NCI-H82 (cell line): ENCODE results near the gene BAIAP2L1.

ENCODE experiments used
- DNase-seq: peaks from one replicate; lab custom pipeline; 2025; lab: John Stamatoyannopoulos, UW

The BAIAP2L1 gene

DNA sequence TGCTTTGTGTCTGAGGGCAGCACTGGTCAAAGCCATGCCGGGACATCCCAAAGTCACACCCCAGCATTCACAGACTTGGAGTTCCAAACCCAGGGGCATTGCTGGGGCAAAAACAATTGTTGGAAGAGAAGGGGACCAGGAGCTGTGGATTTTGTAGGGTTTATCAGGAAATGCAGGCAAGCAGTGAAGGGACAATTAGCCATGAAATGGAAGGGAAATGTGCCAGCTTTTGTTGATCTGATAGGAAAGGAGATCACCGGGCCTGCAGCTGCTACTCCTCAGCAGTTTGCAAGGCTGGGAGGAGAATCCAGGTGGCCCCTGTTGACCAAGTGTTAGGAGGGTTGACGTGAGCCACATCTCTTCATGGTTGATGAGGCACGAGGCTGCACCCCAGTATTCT is 122.0 kb downstream of the BAIAP2L1 start:
- no peak for DNase-seq

DNA sequence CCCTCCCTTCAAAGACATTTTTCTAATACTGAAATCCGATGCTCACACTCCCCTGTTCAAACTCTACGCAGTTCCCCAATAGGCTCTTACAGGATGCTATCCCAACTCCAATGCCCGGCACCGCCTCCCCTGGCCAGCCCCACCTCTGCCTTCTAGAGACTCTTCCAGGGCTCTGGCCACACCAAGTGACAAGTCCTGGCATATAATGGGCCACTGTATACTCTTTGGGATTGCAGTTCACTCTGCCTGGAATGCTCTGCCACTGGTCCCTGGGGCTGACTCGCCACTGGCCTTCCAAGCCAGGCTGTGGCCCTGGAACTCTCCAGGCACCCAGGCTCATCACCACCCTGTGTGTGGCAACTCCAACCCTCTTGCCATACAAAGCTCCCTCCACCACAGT is 122.5 kb downstream of the BAIAP2L1 start:
- no peak for DNase-seq

DNA sequence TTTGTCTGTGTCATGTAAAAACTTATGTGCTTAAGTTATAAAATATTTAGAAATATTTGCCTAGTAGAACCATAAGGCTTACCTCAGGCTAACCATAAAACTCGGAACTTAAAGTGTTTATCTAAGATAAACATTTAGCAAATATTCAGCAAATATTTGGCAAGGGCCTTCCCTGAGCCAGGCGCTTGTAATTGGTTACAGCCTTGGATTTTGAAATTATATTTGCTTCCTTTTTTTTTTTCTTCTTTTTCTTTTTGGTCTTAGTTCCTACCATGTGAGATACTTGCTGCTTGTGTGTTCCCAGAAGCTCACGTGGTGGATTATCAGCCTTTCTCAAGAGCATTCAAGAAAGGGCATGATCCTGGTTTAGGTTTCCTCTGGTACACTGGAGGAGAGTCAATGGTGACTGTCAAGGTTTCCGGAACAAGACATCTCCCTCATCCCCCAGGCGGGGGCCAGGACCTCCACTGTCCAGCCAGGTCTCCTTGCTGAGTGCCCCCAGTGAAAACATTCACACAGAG is 124.6 kb downstream of the BAIAP2L1 start:
- DNase-seq, result no peak

DNA sequence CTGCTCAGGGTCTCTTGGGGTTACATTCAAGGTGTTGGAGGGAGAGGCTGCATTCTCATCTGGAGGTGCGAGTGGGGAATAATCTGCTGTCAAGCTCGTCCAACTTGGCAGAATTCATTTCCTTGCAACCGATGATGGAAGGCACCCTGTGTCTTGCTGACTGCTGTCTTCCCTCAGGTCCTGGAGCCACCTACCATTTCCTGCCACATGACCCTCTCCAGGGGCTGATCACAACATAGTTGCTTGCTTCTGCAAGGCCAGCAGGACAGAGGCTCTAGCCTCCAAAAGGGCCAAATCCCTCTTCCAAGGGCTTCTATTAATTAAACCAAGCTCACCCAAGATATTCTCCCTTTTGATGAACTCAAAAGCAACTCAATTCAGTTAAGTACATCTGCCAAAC is 133.6 kb downstream of the BAIAP2L1 start:
- no peak for DNase-seq

DNA sequence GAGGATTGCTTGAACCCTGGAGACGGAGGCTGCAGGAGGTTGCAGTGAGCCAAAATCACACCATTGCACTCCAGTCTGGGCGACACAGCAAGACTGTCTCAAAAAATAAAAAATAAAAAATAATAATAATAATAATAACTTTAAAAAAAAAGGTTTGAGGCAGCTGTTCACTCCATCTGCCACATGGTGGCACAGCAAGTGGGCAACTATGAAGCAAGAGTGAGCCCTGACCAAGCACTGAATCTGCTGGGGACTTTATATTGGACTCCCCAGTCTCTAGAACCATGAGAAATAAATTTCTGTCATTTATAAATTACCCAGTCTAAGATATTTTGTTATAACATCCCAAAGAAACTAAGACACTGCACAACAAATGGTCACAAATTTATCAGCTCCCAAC is 134.1 kb downstream of the BAIAP2L1 start:
- DNase-seq, result no peak

DNA sequence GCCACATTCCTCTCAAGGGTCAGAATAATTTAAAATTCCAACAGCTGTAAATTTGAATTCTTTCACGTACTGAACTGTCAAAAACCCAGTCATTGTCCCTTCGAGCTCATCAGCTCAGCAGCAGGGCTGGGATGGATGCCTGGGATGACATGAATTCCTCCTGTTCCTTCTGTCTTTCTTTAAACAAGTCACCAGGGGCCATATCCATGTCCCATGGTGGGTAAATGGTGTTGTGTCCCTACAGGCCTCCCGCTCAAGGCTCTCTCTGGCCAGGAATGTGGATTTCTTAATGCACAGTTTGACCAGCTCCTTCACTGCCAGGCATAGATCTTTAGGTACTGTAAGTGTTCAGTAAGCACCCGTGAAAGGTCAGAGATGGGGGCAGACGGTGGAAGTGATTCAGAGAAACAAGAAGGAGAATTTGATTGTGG is 135.0 kb downstream of the BAIAP2L1 start:
- DNase-seq, result no peak

DNA sequence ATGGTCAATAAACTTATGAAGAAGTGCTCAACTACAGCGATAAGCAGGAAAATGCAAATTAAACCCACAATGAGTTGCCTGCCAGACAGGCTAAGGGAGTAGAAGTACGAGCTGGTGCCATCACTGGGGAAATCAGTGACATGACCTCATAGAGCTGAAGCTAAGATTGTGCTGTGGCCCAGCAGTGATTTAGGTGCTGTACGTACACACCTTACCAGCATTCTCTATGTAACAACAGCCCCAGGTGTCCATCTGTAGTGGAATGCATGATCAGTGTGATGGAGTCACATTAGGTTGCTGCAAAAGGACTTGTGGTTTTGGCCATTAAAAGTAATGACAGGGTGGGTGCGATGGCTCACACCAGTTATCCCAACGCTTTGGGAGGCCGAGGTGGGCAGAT is 143.2 kb downstream of the BAIAP2L1 start:
- DNase-seq, result no peak

DNA sequence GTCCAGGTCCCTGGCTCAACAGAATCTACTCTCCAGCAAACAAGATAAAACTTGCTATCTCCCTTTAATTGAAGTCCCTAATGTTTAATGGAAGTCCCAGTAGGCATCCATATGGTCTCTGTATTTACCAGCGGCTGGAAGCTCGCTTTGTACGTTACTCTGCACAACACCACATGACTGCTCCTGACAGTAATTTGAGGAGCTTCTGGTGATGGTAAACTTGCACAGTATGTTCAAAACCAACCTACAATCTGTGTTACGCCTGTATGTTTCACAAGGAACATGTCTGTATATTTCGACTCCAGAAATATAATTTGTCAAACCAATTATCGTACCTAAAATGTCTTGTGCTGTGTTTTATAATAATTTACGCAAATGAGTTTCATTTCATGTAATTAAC is 144.5 kb downstream of the BAIAP2L1 start:
- DNase-seq, result no peak

DNA sequence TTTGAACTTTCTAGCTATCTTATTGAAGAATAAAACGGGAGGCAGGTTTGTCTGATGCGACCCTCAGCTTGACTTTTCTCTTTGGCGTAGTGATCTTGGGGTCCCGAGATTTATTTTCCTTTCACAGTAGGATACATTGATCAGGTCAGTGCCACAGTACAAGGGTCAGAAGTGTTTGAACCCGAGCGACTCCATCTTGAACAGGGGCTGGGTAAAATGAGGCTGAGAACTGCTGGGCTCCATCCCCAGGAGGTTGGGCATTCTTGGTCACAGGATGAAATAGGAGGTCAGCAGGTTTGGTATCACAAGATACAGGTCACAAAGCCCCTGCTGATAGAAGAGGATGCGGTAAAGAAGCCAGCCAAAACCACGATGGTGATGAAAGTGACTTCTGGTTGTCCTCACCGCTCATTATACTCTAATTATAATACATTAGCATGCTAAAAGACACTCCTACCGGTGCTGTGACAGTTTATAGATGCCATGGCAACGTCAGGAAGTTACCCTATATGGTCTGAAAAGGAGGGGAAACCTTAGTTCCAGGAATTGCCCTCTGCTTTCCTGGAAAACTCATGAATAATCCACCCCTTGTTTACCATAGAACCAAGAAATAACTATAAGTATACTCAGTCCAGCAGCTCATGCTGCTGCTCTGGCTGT is 145.8 kb downstream of the BAIAP2L1 start:
- no peak for DNase-seq

DNA sequence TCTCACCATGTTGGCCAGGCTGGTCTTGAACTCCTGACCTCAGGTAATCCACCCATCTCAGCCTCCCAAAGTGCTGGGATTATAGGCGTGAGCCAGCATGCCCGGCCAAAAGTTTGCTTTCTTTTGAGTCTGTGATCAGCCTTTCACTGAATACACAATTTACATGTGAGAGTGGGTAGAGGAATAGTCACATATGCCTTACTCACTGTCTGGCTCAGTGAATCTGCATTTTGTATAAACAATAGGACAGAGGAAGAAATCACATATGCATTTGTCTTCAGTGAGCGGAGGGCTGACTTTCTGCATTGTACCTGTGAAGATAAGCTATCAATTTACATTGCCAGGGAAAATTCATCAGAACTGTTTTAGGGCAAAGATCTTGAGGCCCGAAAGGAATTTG is 146.4 kb downstream of the BAIAP2L1 start:
- no peak for DNase-seq

DNA sequence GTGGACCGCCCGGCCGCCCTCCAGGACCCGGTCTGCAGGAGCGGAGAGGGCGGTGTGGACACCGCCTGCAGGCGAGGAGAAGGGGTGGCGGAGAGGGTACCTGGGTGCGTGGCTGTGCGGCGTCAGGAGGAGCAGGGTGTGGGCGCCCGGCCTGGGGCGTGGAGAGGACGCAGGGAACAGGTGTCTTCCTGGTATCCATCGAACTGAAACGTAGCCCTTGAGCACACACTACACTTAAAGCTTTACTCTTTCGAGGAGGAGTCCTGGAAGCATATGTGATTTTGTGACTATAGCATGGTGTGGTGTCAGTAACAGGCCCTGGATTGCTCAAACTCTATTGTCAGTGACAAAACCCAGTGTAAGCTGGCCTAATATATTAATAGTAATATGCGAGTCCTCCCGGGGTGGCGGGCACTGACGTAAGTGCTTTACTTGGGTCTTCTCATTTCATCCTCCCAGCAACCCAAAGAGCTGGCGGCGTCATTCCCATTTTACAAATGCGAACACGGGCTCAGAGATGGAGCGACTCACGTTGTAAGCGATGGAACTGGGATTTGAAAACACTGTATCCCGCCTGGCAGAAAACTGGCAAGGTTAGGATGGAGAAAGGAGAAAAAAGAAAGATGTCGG is 148.3 kb downstream of the BAIAP2L1 start:
- DNase-seq, result no peak

DNA sequence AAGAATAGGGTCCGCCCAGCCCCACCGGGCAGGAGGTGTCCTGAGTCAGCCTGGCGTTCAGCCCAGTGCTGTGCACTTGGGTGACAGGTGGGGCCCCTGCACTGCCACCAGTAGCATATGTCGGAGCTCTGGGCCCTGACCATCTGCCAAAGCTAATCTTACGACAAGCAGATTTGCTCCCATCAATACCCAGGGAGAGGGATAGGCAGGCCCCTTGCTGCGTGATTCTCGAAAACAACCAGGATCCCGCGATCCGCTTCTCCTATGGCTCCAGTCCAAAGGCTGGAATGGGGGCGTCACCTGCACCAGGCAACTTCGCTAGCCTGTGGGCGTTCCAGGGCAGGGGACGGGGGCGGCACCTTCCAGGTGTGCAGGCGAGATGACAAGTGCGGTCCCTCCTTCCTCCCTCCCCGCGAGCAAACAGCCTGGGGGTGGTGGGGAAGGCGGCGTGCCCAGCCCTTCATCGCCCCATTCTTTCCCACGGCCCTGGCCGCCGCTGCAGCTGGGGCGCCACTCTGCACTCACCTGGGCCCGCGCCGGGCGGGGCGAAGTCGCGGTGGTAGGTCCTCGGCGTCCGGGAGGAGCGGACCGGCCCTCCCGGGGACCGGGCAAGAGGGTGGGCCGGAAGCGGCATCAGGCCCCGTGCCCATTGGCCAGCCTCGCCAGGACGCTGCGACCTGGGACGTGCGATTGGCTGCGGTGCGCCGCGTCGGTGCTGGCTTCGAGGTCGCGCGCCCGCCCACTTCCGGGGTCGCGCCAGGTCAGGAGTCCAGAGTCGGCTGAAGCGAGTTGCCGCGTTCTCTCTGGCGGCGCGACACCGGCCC is 149.1 kb downstream of the BAIAP2L1 start, which contains the start of gene TECPR1:
Gene TECPR1, minus strand, starts transcription at position 632 of the 824 bp plus-strand sequence. CDS start 6,086 bp downstream, outside the sequence.
- peak; percentile 97 for DNase-seq

DNA sequence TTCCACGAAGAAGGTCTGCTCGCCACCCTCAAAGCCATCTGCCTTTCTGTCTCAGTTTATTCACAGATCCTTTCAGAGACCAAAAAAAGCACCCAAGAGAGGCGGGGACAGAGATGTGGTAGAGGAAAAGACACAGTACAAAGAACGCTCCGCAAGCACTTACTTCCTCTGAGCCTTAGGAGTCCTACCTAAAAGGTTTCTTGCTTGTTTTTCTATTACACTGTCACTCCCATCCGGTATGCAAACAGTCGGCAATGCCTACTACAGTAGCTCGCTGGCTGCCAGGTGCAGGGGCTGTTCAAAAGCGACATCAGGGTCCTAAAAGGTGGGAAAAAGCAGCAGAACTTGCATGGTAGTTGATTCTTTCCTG is 149.7 kb downstream of the BAIAP2L1 start:
- peak; percentile 52 for DNase-seq

DNA sequence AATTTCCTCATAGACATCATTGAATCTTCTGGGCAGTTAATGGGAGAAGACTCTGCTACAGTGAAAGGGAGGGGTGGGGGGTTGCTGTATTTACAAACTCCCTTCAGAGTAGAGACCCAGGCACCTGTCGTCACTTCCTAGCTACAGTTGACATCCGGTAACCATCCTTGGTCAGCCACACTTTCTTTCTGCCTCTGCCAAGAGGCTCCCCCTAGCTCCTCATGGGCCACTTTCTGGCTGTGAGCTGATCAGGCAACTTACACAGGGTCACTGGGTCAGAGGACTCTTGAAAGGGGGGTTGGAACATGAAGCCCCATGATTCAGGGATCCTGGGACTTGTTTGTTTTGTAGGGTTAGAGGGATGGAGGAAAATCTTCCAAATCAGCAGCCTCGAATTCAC is 150.1 kb downstream of the BAIAP2L1 start:
- peak; percentile 39 for DNase-seq

DNA sequence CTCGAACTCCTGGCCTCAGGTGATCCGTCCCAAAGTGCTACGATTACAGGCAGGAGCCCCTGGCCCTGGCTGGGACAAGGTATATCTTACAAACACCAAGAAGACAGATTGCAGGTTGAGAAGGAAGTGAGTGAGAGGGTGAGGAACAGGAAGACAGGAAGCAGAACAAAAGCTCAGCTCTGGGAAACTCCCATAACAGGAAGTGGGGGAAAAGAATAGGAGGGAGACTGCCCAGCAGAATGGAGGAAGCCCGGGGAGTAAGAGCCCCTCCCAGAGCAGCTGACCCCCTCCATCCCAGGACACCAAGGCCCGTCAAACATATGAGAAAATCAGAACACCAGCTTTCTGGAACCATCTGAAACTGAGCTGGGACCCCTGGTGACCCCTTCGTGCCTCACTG is 151.8 kb downstream of the BAIAP2L1 start:
- no peak for DNase-seq

DNA sequence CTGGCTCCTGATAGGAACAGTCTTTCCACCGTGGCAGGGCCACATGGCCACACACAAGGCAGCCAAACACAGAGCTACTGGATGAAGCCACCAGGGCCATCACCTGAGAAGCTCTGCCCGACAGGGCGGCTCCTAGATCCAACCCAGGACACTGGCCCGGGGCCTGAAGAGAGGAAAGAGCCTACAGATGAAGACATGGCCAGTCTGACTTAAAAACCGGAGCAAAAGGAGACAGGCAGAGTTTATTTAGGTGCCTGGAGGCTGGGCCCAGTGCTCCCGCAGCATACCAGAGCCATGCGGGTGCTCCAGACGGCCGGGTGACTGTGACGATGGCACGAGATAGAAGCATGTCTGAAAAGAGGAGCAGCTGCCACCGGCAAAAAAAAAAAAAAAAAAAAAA is 152.7 kb downstream of the BAIAP2L1 start:
- no peak for DNase-seq

DNA sequence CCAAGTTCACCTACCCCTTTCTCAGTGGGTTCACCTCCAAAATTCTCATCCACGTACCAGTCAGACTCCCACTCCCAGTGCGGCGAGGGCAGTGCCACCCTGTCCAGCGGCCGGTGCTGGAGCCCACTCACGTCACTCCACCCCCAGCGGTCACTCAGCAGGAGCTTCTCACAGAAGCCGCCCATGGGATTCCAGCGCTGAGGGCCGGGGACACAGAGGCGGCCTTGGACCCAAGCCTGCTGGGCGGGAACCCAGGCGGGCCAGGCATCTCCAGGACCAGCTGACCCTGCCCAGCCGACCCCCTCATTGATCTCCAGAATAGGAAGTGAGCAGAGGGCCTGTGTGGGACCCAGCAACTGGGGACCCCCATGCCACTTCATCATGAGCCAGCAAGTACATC is 156.0 kb downstream of the BAIAP2L1 start:
- DNase-seq, result no peak

DNA sequence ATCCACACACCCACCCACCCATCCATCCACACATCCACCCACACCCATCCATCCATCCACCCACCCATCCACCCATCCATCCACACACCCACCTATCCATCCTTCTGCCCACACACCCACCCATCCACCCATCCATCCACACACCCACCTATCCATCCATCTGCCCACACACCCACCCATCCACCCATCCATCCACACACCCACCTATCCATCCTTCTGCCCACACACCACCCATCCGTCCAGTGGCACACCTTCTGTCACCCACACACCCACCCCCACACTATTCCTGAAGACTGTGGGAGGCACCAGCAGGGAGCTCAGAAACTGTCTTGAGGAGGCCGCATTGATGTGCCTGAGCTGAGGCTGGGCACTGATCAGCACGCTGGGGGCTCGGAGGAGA is 158.0 kb downstream of the BAIAP2L1 start:
- no peak for DNase-seq

DNA sequence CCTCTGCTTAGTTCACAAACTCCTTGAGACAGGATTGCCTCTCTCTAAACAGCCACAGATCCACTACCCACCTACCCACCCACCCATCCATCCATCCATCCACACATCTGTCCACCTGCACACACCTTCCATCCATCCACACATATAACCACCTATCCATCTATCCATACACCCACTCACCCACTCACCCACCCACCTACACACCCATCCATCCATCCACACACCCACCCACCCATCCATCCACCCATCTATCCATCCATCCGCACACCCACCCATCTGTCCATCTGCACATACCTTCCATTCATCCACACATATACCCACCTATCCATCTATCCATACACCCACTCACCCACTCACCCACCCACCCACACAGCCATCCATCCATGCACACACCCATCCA is 158.5 kb downstream of the BAIAP2L1 start:
- DNase-seq, result no peak

DNA sequence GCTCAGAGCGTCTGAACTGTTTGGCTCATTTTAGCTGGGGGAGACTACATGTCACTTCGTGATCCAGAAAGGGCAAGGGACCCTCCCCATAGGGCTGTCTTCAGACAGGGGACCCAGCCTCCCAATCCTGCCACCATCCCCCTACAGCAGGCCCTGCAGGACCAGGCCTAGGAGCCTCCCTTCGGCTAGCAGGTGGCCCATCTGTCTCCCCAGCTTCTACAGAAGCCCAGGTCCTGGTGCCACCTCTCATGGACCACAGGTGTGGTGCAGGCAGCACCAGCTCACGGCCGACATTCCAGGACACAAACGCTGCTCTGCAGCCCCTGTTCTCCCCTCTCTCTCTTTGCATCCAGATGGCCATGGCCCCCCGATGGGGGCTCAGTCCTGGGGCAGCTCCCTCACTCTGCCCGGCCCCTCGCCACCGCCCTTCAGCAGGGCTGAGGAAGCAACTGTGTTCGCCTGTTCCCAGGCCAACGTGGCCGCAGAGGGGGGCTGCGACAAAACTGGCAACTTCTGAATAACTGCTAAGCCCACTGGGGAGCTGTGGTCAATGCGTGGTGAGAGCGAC is 159.1 kb downstream of the BAIAP2L1 start:
- no peak for DNase-seq
